ENCODE results near the gene CA9. TPM values are rescaled to one million over a fixed set of nuclear protein-coding genes. Genes with fewer than 3 reads are reported as not detected.

CA9 gene
- total and polyA plus RNA-seq, 2 donors (not counting 3 experiments of a cell fraction or from before 2014, with no cell fraction given): 0.18 TPM; not detected in 1

- intact Hi-C loops (cut with micrococcal nuclease) (no loop called here), dilution Hi-C loops (cut with MboI; ENCODE audit: extremely low pct_ligation_motif_present, low sequenced_read_pairs) (no loop called here)
- no peak overlapping the region for H3K4me3 ChIP-seq (replicated peaks in 1 of 3; ENCODE audit: insufficient read depth in 1 of 3, low read depth in 1 of 3, low read length in 3 of 3)
- H3K9ac ChIP-seq (replicated peaks; ENCODE audit: extremely low read depth, insufficient read depth, low read length): no peak overlapping the region
- no peaks in the 10 kb centered on the region for H3K9me3 ChIP-seq (replicated peaks; ENCODE audit: control insufficient read depth, insufficient read depth, low read length)
- ChIA-PET POLR2A (no interaction called here), CTCF (no interaction called here)
- H2AFZ ChIP-seq (ENCODE audit: low read depth, low read length): no peak overlapping the region
- H3K27me3 ChIP-seq (ENCODE audit: control insufficient read depth in 2 of 2, insufficient read depth in 2 of 2, low read length in 2 of 2): no peaks in the 10 kb centered on the region
- no TSS peak for BruUV-seq (replicated peaks)
- TF ChIP-seq JUN (IDR thresholded peaks at IDR 0.05; ENCODE audit: borderline replicate concordance, insufficient read depth, insufficient read length, low read depth): no peak
- TF ChIP-seq GATA2 (IDR thresholded peaks at IDR 0.05; ENCODE audit: insufficient read depth, insufficient read length, low read depth, low read length): no peak
- no peak for TF ChIP-seq MAX (IDR thresholded peaks at IDR 0.05; ENCODE audit: insufficient read depth, insufficient read length)
- TF ChIP-seq POLR2AphosphoS5 (IDR thresholded peaks at IDR 0.05; ENCODE audit: insufficient read depth, low read depth, low read length): no peak
- no peak for TF ChIP-seq MYC (IDR thresholded peaks at IDR 0.05; ENCODE audit: low read depth, low read length)
- no peak for TF ChIP-seq CTCF (IDR thresholded peaks at IDR 0.05; ENCODE audit: extremely low read depth in 1 of 2, insufficient read depth in 1 of 2, low read depth in 1 of 2, low read length in 2 of 2)
- no peak for TF ChIP-seq EZH2 (IDR thresholded peaks at IDR 0.05; ENCODE audit: borderline replicate concordance, low read depth, low read length, severe bottlenecking)
- TF ChIP-seq FOS (IDR thresholded peaks at IDR 0.05; ENCODE audit: borderline replicate concordance, insufficient read depth, low read length): no peak
- no peak for TF ChIP-seq POLR2A (IDR thresholded peaks at IDR 0.05; ENCODE audit: low read depth, low read length)
- DNase-seq (ENCODE audit: low read depth, low spot score) (no peak), FAIRE-seq (no peak)
- peaks cover 16% of the 10 kb centered on the region for H3K4me1 ChIP-seq (ENCODE audit: control insufficient read depth, extremely low read depth, insufficient read depth, low read length)
- H4K20me1 ChIP-seq (replicated peaks; ENCODE audit: control insufficient read depth, extremely low read depth, insufficient read depth, low read length): no peaks in the 10 kb centered on the region
- H3K27ac ChIP-seq (ENCODE audit: insufficient read depth, low read depth, low read length): no peak overlapping the region
- no peaks in the 10 kb centered on the region for H3K36me3 ChIP-seq (ENCODE audit: control insufficient read depth in 2 of 2, extremely low read depth in 1 of 2, insufficient read depth in 2 of 2, low read length in 2 of 2)
- H3K4me2 ChIP-seq (ENCODE audit: insufficient read depth, low read length): no peak overlapping the region
- H3K9me1 ChIP-seq (replicated peaks; ENCODE audit: control insufficient read depth, extremely low read depth, insufficient read depth, low read length): no peaks in the 10 kb centered on the region
- no peaks in the 10 kb centered on the region for H3K79me2 ChIP-seq (ENCODE audit: control insufficient read depth, insufficient read depth, low read length)
Measured at GRCh38 chr9:35667939-35668338, 5.8 kb upstream of the CA9 start.
